Lower lobe of right lung (tissue), 2 donors: ENCODE results near the gene OGG1. TPM values are rescaled to one million over a fixed set of nuclear protein-coding genes. Genes with fewer than 3 reads are reported as not detected.

Experiments used
- ATAC-seq, 2 donors: fragments of 200-7000 bp; cut with Tn5 transposase; one replicate each; pipeline ENCODE4 v1.9.1; 2020 to 2022; ENCODE audit warnings: mild to moderate bottlenecking in 2 of 2, moderate library complexity in 2 of 2
- DNase-seq: peaks from one replicate; pipeline ENCODE4 v3.0.0-alpha.2; 2020
- H3K27ac ChIP-seq: fragments of 200-600 bp; one replicate; pipeline ENCODE4 v1.8.0; 2022
- H3K27me3 ChIP-seq: fragments of 200-600 bp; one replicate; pipeline ENCODE4 v1.8.0; 2022; ENCODE audit warnings: low read depth
- H3K36me3 ChIP-seq: fragments of 200-600 bp; one replicate; pipeline ENCODE4 v1.8.0; 2022; ENCODE audit warnings: mild to moderate bottlenecking
- H3K4me1 ChIP-seq: fragments of 200-600 bp; one replicate; pipeline ENCODE4 v1.8.0; 2022
- H3K4me3 ChIP-seq: fragments of 200-600 bp; one replicate; pipeline ENCODE4 v1.8.0; 2022; ENCODE audit warnings: mild to moderate bottlenecking
- H3K9me3 ChIP-seq: fragments of 200-600 bp; one replicate; pipeline ENCODE4 v1.8.0; 2022
- intact Hi-C: fragments of 100-400 bp; cut with DNase I; formaldehyde crosslinking; loops from one replicate; pipeline ENCODE4 v1.11.0; 2022
- total RNA-seq: library from RNA; stranded (reverse); fragmentation: NEBNext Ultra II Directional; extraction: Animal tissue kit (Norgen Biotek cat#: 25700); gene quantifications from one replicate; pipeline ENCODE4 v1.2.1, GENCODE V29; 2021
- TF ChIP-seq, protein P1 (sequence below): fragments of 200-600 bp; IDR thresholded peaks from one replicate; pipeline ENCODE4 v1.8.0; 2022; ENCODE audit warnings: antibody characterized with exemption, mild to moderate bottlenecking
- donor health status: DM: no; HTN: yes; CAD: no; lungs with severe emphysema.

The OGG1 gene
- total RNA-seq, 1 donor from 2014 or later = 21.5 TPM

DNA sequence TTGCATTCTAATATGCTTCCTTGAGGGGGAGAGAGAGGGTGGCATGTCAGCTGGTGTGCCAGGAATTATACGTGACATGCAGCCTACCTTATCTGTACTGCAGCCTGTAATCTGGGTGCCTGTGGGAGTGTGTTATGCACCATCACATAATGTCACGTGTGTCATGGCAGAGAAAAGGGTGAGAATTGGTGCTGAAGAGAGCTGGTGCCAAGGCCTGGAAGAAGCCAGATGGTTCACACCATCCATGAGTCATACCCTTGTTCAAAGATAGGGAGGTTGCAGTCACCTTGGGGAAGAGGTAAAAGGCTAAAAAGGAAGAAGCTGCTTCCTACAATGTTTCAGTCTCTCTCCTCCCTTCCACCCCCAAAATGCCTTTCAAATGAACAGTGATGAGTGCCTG is 12.9 kb upstream of the OGG1 start:
- H3K4me1 ChIP-seq = peaks cover 32% of the 10 kb centered on the region
- H3K27ac ChIP-seq = no peak overlapping the region
- TF ChIP-seq, protein P1, sequence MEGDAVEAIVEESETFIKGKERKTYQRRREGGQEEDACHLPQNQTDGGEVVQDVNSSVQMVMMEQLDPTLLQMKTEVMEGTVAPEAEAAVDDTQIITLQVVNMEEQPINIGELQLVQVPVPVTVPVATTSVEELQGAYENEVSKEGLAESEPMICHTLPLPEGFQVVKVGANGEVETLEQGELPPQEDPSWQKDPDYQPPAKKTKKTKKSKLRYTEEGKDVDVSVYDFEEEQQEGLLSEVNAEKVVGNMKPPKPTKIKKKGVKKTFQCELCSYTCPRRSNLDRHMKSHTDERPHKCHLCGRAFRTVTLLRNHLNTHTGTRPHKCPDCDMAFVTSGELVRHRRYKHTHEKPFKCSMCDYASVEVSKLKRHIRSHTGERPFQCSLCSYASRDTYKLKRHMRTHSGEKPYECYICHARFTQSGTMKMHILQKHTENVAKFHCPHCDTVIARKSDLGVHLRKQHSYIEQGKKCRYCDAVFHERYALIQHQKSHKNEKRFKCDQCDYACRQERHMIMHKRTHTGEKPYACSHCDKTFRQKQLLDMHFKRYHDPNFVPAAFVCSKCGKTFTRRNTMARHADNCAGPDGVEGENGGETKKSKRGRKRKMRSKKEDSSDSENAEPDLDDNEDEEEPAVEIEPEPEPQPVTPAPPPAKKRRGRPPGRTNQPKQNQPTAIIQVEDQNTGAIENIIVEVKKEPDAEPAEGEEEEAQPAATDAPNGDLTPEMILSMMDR = no peak
- no peaks in the 10 kb centered on the region for H3K9me3 ChIP-seq
- no peaks in the 10 kb centered on the region for H3K27me3 ChIP-seq
- H3K36me3 ChIP-seq = peaks cover 79% of the 10 kb centered on the region
- DNase-seq (no peak), ATAC-seq (no peak)
- intact Hi-C loops = no loop called here
- no peak overlapping the region for H3K4me3 ChIP-seq

DNA sequence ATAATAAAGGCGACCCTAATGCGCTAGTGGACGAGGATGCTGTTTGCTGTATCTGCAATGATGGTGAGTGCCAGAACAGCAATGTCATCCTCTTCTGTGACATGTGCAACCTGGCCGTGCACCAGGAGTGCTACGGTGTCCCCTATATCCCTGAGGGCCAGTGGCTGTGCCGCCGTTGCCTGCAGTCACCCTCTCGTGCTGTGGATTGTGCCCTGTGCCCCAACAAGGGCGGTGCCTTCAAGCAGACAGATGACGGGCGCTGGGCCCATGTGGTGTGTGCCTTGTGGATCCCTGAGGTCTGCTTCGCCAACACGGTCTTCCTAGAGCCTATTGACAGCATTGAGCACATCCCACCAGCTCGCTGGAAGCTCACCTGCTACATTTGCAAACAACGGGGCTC is 10.6 kb upstream of the OGG1 start:
- H3K4me1 ChIP-seq = peaks cover 14% of the 10 kb centered on the region
- H3K27me3 ChIP-seq = no peaks in the 10 kb centered on the region
- H3K36me3 ChIP-seq = peaks cover 100% of the 10 kb centered on the region
- TF ChIP-seq, protein P1 = no peak
- H3K4me3 ChIP-seq = no peak overlapping the region
- H3K9me3 ChIP-seq = no peaks in the 10 kb centered on the region
- DNase-seq = no peak
- no peak for ATAC-seq
- H3K27ac ChIP-seq = no peak overlapping the region
- intact Hi-C loops = no loop called here

DNA sequence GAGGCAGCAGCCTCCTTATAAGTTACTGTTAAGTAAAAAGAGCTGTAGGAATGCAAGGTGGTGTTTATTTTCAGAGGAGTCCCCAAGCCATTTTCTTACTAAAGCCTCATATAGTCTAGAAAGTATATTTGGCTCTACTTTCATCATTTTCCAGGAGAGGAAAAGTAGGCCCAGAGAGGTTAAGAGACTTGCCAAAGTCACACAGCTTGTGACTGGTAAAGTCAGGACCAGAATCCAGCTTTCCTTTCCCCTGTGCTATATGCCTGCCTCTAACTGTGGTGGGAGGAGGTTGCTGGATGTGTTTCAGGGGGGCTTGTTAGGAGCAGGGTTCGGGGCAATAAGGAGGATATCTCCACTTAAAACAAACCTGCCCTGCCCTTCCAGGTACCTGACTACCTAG is 7.2 kb upstream of the OGG1 start:
- H3K27ac ChIP-seq = no peak overlapping the region
- peaks cover 100% of the 10 kb centered on the region for H3K36me3 ChIP-seq
- H3K27me3 ChIP-seq = no peaks in the 10 kb centered on the region
- intact Hi-C loops = no loop called here
- ATAC-seq (no peak), DNase-seq (no peak)
- TF ChIP-seq, protein P1 = no peak
- H3K4me3 ChIP-seq = no peak overlapping the region
- no peaks in the 10 kb centered on the region for H3K9me3 ChIP-seq
- H3K4me1 ChIP-seq = no peaks in the 10 kb centered on the region

- TF ChIP-seq, protein P1 = no peak
- intact Hi-C loops = no loop called here
- H3K27me3 ChIP-seq = no peaks in the 10 kb centered on the region
- no peak for DNase-seq
- H3K4me1 ChIP-seq = no peaks in the 10 kb centered on the region
- H3K27ac ChIP-seq = no peak overlapping the region
- no peaks in the 10 kb centered on the region for H3K9me3 ChIP-seq
- H3K36me3 ChIP-seq = peaks cover 99% of the 10 kb centered on the region
- no peak overlapping the region for H3K4me3 ChIP-seq
- no peak for ATAC-seq
Observed at GRCh38 chr3:9743548-9743947, 6.2 kb upstream of the OGG1 start.

DNA sequence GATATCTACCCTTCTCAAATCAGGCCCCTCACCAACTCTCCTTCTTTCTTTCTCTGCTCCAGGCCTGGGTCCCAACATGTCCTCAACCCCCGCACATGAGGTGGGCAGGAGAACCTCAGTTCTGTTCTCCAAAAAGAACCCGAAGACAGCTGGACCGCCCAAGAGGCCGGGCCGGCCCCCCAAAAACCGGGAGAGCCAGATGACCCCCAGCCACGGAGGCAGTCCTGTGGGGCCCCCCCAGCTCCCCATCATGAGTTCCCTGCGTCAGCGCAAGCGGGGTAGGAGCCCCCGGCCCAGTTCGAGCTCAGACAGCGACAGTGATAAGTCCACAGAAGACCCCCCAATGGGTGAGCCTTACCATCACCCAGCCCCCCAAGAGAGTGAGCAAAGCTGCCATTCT is 5.6 kb upstream of the OGG1 start:
- DNase-seq (no peak), ATAC-seq (no peak)
- intact Hi-C loops = no loop called here
- H3K9me3 ChIP-seq = no peaks in the 10 kb centered on the region
- TF ChIP-seq, protein P1 = no peak
- H3K27ac ChIP-seq = no peak overlapping the region
- peaks cover 5% of the 10 kb centered on the region for H3K4me1 ChIP-seq
- H3K4me3 ChIP-seq = no peak overlapping the region
- peaks cover 93% of the 10 kb centered on the region for H3K36me3 ChIP-seq
- H3K27me3 ChIP-seq = no peaks in the 10 kb centered on the region

DNA sequence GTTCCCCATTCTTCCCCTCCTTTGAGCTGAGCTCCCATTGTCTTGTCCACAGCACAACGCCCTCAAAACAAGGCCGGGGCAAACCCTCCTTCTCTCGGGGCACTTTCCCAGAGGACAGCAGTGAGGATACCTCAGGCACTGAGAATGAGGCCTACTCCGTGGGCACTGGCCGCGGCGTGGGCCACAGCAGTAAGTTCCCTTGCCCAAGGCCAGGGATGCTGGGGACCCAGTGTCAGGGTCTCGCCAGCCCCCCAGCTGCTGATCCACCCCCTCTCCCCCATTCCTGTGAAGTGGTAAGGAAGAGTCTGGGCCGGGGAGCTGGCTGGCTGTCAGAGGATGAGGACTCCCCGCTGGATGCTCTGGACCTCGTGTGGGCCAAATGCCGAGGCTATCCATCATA is 4.2 kb upstream of the OGG1 start:
- no peak for ATAC-seq

More for the DNA sequence above, 4.2 kb upstream of the OGG1 start:
- Histone ChIP-seq H3K36me3 (peaks cover 80% of the 10 kb centered on the region), H3K9me3 (no peaks in the 10 kb centered on the region), H3K27ac (no peak overlapping the region), H3K27me3 (no peaks in the 10 kb centered on the region), H3K4me3 (no peak overlapping the region), H3K4me1 (peaks cover 11% of the 10 kb centered on the region)
- TF ChIP-seq, protein P1 = no peak
- DNase-seq = no peak
- intact Hi-C loops = no loop called here
